ENCODE data around the gene LRRC8A.

The LRRC8A gene

DNA sequence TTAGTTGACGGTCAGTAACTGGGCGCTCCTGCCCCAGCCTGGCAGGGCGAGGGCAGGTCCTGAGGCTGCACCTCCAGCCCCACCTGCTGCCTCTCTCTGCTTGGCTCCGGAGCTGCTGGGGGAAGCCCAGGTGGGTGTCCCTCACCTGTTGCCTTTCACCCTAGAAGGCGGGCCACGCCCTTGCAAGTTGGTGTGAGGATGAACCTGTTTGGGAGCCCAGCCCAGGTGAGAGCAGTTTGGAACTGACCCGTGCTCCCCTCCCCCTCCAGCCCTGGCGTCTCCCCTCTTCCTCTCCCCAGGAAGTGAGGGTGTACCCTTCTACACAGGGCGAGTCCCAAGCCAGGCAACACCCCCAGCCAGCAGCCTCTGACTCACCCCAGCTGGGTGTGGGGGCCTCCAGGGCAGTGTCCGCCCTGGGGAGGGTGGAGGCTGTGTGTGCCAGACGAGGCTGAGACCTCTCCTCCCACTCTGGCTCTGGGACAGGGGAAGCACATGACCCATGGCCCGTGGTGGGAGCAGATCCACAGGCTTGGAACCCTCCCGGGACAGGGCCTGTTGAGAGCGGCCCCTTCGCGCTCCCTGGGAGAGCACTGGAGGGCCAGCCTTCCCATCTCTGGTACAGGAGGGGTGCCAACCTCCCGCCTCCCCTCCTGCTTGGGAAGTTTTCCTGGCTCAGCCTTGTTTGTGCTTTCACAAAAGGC, 10.4 kb downstream of the LRRC8A start:
- Histone ChIP-seq H3K36me3 (ENCODE audit: insufficient read depth, low read length) (no peaks in the 10 kb centered on the region; the same call in 1 of the 2 replicates), H3K9me3 (ENCODE audit: insufficient read depth, low read depth, low read length) (no peaks in the 10 kb centered on the region), H3K4me2 (ENCODE audit: low read depth, low read length, poor library complexity, severe bottlenecking) (no peak overlapping the region), H3K4me3 (ENCODE audit: low read length, poor library complexity, severe bottlenecking) (no peak overlapping the region), H2AFZ (ENCODE audit: low read length) (no peak overlapping the region), H3F3A (ENCODE audit: low read depth) (no peaks in the 10 kb centered on the region), H3K27me3 (ENCODE audit: insufficient read depth, low read length, poor library complexity, severe bottlenecking) (no peaks in the 10 kb centered on the region), H3K9me2 (replicated peaks; ENCODE audit: low read depth, low read length) (no peaks in the 10 kb centered on the region), H3K79me2 (ENCODE audit: insufficient read depth, low read length) (peaks cover 8% of the 10 kb centered on the region; the same call in 1 of the 2 replicates), H3K4me1 (ENCODE audit: insufficient read depth, low read length, poor library complexity, severe bottlenecking) (no peaks in the 10 kb centered on the region), H4K20me1 (ENCODE audit: insufficient read depth, low read length, poor library complexity, severe bottlenecking) (no peaks in the 10 kb centered on the region), H3K9ac (ENCODE audit: low read depth, low read length, poor library complexity, severe bottlenecking) (no peak overlapping the region)
- TF ChIP-seq, protein P1, sequence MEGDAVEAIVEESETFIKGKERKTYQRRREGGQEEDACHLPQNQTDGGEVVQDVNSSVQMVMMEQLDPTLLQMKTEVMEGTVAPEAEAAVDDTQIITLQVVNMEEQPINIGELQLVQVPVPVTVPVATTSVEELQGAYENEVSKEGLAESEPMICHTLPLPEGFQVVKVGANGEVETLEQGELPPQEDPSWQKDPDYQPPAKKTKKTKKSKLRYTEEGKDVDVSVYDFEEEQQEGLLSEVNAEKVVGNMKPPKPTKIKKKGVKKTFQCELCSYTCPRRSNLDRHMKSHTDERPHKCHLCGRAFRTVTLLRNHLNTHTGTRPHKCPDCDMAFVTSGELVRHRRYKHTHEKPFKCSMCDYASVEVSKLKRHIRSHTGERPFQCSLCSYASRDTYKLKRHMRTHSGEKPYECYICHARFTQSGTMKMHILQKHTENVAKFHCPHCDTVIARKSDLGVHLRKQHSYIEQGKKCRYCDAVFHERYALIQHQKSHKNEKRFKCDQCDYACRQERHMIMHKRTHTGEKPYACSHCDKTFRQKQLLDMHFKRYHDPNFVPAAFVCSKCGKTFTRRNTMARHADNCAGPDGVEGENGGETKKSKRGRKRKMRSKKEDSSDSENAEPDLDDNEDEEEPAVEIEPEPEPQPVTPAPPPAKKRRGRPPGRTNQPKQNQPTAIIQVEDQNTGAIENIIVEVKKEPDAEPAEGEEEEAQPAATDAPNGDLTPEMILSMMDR (conservative IDR thresholded peaks at IDR 0.05; ENCODE audit: low read length) = no peak
- no peak for TF ChIP-seq EZH2phosphoT487 (IDR thresholded peaks at IDR 0.05; ENCODE audit: borderline replicate concordance)

DNA sequence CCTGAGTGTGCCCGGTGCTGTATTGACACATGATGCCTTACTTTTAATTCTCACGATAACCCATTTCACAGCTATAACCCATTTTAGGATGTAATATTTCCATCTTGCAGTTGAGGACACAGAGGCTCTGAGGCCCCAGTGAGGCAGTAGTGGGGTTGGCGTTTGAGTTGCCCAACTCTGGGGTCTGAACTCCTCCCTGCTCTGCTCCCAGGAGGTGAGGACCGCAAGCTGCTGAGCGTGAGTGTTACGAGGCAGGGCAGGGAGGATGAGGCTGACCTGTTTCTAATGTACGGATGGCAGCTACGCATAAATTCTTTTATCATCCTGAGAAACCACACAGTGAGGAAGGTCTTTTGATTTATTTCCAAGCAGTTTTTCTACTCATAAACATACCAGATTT, 11.4 kb downstream of the LRRC8A start:
- TF ChIP-seq, protein P1 (conservative IDR thresholded peaks at IDR 0.05; ENCODE audit: low read length) = no peak
- no peak for TF ChIP-seq EZH2phosphoT487 (IDR thresholded peaks at IDR 0.05; ENCODE audit: borderline replicate concordance)
- Histone ChIP-seq H3K4me3 (ENCODE audit: low read length, poor library complexity, severe bottlenecking) (no peak overlapping the region), H3F3A (ENCODE audit: low read depth) (no peaks in the 10 kb centered on the region), H3K9ac (ENCODE audit: low read depth, low read length, poor library complexity, severe bottlenecking) (no peak overlapping the region), H3K36me3 (ENCODE audit: insufficient read depth, low read length) (no peaks in the 10 kb centered on the region; the same call in 1 of the 2 replicates), H3K9me2 (replicated peaks; ENCODE audit: low read depth, low read length) (no peaks in the 10 kb centered on the region), H3K4me1 (ENCODE audit: insufficient read depth, low read length, poor library complexity, severe bottlenecking) (peaks cover 2% of the 10 kb centered on the region), H3K9me3 (ENCODE audit: insufficient read depth, low read depth, low read length) (no peaks in the 10 kb centered on the region), H4K20me1 (ENCODE audit: insufficient read depth, low read length, poor library complexity, severe bottlenecking) (no peaks in the 10 kb centered on the region), H3K27me3 (ENCODE audit: insufficient read depth, low read length, poor library complexity, severe bottlenecking) (no peaks in the 10 kb centered on the region), H3K4me2 (ENCODE audit: low read depth, low read length, poor library complexity, severe bottlenecking) (no peak overlapping the region), H3K79me2 (ENCODE audit: insufficient read depth, low read length) (peaks cover 8% of the 10 kb centered on the region; the same call in 1 of the 2 replicates), H2AFZ (ENCODE audit: low read length) (no peak overlapping the region)

DNA sequence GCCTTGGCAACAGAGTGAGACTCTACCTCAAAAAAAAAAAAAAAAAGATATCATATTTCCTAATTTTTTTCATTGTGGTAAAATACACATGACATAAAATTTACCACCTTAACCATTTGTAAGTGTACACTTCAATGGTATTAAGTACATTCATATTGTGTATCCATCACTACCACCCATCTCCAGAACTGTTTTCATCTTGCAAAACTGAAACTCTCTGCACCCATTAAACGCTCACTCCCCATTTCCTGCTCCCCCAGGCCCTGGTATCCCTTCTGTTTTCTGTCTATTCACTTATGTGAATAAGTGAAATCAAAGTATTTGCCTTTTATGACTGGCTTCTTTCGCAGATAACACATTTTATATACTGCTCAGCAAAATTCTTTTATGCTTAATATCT, 12.8 kb downstream of the LRRC8A start:
- H3K36me3 ChIP-seq (ENCODE audit: insufficient read depth, low read length) = no peaks in the 10 kb centered on the region; the same call in 1 of the 2 replicates
- H3K4me3 ChIP-seq (ENCODE audit: low read length, poor library complexity, severe bottlenecking) = no peak overlapping the region
- no peaks in the 10 kb centered on the region for H3K9me3 ChIP-seq (ENCODE audit: insufficient read depth, low read depth, low read length)
- no peak overlapping the region for H3K9ac ChIP-seq (ENCODE audit: low read depth, low read length, poor library complexity, severe bottlenecking)
- TF ChIP-seq, protein P1 (conservative IDR thresholded peaks at IDR 0.05; ENCODE audit: low read length) = no peak
- TF ChIP-seq EZH2phosphoT487 (IDR thresholded peaks at IDR 0.05; ENCODE audit: borderline replicate concordance) = no peak
- peaks cover 10% of the 10 kb centered on the region for H3K4me1 ChIP-seq (ENCODE audit: insufficient read depth, low read length, poor library complexity, severe bottlenecking)
- H3F3A ChIP-seq (ENCODE audit: low read depth) = no peaks in the 10 kb centered on the region
- no peaks in the 10 kb centered on the region for H3K27me3 ChIP-seq (ENCODE audit: insufficient read depth, low read length, poor library complexity, severe bottlenecking)
- no peak overlapping the region for H3K4me2 ChIP-seq (ENCODE audit: low read depth, low read length, poor library complexity, severe bottlenecking)
- H2AFZ ChIP-seq (ENCODE audit: low read length) = no peak overlapping the region
- no peaks in the 10 kb centered on the region for H3K79me2 ChIP-seq (ENCODE audit: insufficient read depth, low read length)
- no peaks in the 10 kb centered on the region for H4K20me1 ChIP-seq (ENCODE audit: insufficient read depth, low read length, poor library complexity, severe bottlenecking)
- no peaks in the 10 kb centered on the region for H3K9me2 ChIP-seq (replicated peaks; ENCODE audit: low read depth, low read length)
